Measurements from ENCODE around the gene C6orf141.

DNA sequence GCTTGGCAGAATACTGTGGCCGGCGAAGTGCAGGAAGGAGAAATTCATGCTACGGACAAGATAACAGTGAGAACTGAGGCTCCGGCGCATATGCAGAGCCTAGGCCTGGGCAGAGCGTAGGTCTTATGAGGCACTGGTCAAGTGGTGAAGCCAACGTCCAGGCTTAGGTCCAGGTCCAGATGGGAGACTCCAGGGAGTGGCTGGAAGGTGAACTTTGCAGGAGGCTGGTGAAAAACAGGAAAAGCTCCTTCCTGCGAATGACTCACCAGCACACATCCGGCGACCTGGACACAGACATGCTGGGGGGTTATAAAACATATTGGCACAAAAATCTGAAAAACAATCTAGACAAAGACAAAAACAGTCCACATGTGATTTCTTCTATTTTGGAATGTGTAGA, 15.4 kb downstream of the C6orf141 start:
- TF ChIP-seq, protein P1, sequence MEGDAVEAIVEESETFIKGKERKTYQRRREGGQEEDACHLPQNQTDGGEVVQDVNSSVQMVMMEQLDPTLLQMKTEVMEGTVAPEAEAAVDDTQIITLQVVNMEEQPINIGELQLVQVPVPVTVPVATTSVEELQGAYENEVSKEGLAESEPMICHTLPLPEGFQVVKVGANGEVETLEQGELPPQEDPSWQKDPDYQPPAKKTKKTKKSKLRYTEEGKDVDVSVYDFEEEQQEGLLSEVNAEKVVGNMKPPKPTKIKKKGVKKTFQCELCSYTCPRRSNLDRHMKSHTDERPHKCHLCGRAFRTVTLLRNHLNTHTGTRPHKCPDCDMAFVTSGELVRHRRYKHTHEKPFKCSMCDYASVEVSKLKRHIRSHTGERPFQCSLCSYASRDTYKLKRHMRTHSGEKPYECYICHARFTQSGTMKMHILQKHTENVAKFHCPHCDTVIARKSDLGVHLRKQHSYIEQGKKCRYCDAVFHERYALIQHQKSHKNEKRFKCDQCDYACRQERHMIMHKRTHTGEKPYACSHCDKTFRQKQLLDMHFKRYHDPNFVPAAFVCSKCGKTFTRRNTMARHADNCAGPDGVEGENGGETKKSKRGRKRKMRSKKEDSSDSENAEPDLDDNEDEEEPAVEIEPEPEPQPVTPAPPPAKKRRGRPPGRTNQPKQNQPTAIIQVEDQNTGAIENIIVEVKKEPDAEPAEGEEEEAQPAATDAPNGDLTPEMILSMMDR (conservative IDR thresholded peaks at IDR 0.05; ENCODE audit: low read length): no peak
- no peak for TF ChIP-seq EZH2phosphoT487 (IDR thresholded peaks at IDR 0.05; ENCODE audit: borderline replicate concordance)
